ENCODE data around the gene CDK11A.
"Not testable (repeated sequence)": the region's sequence is repeated elsewhere in the genome, so short reads cannot be mapped to it uniquely, and the experiment has no call there.

Gene CDK11A

GRCh38 chr1:1754051-1754815 is 30.1 kb upstream of the CDK11A start:
- DNase-seq, result no peak

- no peak for DNase-seq
These were observed 29.4 kb upstream of the CDK11A start for GRCh38 chr1:1753607-1754005.

GRCh38 chr1:1752636-1753606 is 28.8 kb upstream of the CDK11A start:
- DNase-seq, result no peak

- DNase-seq, result no peak
These were observed 28.0 kb upstream of the CDK11A start for GRCh38 chr1:1752190-1752589.

GRCh38 chr1:1749941-1750340 is 25.8 kb upstream of the CDK11A start:
- DNase-seq, result not testable (repeated sequence)

GRCh38 chr1:1748686-1749321 is 24.6 kb upstream of the CDK11A start:
- no peak for DNase-seq

- DNase-seq, result not testable (repeated sequence)
These were observed 22.4 kb upstream of the CDK11A start for GRCh38 chr1:1746566-1746909.

- peak; percentile 70 to 75 for DNase-seq
These were observed 21.8 kb upstream of the CDK11A start for GRCh38 chr1:1745651-1746565.

GRCh38 chr1:1742529-1742928 is 18.4 kb upstream of the CDK11A start:
- not testable (repeated sequence) for DNase-seq

- DNase-seq, result not testable (repeated sequence)
These were observed 16.9 kb upstream of the CDK11A start for GRCh38 chr1:1741013-1741412.

GRCh38 chr1:1738799-1739337 is 14.7 kb upstream of the CDK11A start:
- DNase-seq, result not testable (repeated sequence)

GRCh38 chr1:1737675-1738590 is 13.8 kb upstream of the CDK11A start:
- not testable (repeated sequence) for DNase-seq

- no peak for DNase-seq
These were observed 8.2 kb upstream of the CDK11A start for GRCh38 chr1:1732381-1732780.

GRCh38 chr1:1730870-1731269 is 6.7 kb upstream of the CDK11A start:
- no peak for DNase-seq

GRCh38 chr1:1730230-1730629 is 6.1 kb upstream of the CDK11A start:
- DNase-seq, result not testable (repeated sequence)

- not testable (repeated sequence) for DNase-seq
These were observed 5.1 kb upstream of the CDK11A start for GRCh38 chr1:1729116-1729816.

- not testable (repeated sequence) for DNase-seq
These were observed 4.3 kb upstream of the CDK11A start for GRCh38 chr1:1728308-1729005.

- DNase-seq, result not testable (repeated sequence)
These were observed 3.0 kb upstream of the CDK11A start for GRCh38 chr1:1727131-1727651.

- DNase-seq, result not testable (repeated sequence)
These were observed 1.9 kb upstream of the CDK11A start for GRCh38 chr1:1726088-1726487.
